GM18508 (cell line): ENCODE data around the gene POLR1C.
"Not testable (repeated sequence)": the region's sequence is repeated elsewhere in the genome, so short reads cannot be mapped to it uniquely, and the experiment has no call there.

Experiments used
- ATAC-seq: cut with Tn5 transposase; IDR thresholded peaks from one replicate; pipeline ENCODE4 v1.9.1; 2021; ENCODE audit warnings: moderate number of reproducible peaks; ENCODE audit not compliant: insufficient read depth, unreplicated experiment

The POLR1C gene, protein sequence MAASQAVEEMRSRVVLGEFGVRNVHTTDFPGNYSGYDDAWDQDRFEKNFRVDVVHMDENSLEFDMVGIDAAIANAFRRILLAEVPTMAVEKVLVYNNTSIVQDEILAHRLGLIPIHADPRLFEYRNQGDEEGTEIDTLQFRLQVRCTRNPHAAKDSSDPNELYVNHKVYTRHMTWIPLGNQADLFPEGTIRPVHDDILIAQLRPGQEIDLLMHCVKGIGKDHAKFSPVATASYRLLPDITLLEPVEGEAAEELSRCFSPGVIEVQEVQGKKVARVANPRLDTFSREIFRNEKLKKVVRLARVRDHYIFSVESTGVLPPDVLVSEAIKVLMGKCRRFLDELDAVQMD

DNA sequence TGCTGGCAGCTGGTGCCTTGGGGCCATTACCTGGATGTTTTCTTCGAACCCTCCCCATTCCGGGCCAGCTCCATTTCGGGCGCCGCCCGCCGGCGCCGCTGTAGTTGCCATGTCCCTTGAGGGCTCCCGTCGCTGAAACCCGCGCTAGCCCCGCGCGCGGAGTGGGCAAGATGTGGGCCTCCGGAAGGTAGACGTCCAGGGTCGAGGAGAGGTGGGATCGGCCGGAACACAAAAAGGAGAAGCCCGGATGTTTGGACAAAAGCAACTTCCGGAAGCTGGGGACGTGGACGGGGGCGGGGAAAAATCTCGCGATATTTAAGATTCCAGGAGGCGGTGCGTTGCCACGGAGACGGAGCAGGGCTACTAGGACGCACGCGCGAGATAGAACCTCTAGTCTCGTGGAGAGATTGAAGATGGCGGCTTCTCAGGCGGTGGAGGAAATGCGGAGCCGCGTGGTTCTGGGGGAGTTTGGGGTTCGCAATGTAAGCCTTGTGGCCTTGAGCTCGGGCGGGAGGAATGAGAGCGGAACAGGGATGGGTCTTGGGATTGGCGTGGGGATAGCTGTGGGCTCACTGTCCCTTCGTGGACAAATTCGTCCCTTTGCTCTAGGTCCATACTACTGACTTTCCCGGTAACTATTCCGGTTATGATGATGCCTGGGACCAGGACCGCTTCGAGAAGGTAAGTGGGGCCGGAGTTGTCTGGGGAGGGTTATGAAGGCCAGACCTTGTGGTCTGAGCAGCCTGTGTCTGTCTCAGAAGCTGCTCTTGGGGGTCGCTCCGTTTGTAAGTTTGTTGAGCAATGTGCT is at the start of gene POLR1C, which contains the start of gene YIPF3:
Gene POLR1C (plus strand): TSS at position 393 of the 808 bp plus-strand sequence. CDS start 21 bp downstream, at position 414.
Gene YIPF3 (minus strand): TSS at position 230 of the 808 bp plus-strand sequence. CDS start 119 bp downstream, at position 111.
- ATAC-seq, result peak; percentile 74

DNA sequence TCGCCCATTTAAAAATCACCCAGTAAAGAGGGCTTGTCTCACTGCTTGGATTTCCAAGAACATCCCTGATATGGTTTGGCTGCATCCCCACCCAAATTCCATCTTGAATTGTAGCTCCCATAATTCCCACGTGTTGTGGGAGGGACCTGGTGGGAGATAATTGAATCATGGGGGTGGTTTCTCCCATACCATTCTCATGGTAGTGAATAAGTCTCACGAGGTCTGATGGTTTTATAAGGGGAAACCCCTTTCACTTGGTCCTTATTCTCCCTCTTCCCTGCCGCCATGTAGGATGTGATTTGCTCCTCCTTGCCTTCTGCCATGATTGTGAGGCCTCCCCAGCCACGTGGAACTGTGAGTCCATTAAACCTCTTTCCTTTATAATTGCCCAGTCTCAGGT is 49.6 kb upstream of the POLR1C start:
- not testable (repeated sequence) for ATAC-seq

DNA sequence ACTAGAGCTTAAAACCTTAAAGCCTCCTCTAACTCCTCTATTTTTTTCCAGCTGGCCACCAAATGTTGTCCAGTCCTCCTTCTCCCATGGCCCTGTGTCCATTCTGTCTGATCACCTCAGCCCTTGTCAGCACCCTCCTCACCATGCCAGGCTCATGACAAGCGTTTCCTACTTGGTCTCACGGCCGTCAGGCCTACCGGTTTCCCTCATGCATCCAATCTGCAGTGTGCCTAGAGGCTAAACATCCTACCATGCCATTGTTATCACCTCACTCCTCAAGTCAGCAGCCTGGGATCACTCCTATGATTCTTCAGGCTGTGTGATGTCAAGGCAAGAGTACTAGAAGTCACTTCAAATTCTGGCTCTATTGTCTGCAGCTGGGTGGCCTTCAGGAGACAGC is 49.1 kb upstream of the POLR1C start:
- ATAC-seq, result no peak

DNA sequence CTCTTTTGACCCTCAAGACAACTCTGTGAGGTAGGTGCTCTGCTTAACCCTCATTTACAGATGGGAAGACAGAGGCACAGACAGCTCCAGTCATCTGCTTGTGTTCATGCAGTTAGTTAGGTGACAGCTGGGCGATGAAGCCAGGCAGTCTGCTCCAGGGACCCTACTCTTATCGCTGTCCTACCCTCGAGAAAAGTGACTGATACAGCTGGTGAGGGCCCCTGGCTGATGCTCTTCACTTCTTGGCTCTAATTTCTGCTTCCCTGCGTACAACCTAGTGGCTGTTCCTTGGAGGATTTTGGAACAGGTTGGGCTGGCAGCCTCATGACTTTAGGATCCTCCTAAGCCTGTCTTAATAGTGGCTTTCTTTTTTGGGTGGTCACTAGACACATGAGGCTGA is 48.6 kb upstream of the POLR1C start:
- ATAC-seq, result no peak

DNA sequence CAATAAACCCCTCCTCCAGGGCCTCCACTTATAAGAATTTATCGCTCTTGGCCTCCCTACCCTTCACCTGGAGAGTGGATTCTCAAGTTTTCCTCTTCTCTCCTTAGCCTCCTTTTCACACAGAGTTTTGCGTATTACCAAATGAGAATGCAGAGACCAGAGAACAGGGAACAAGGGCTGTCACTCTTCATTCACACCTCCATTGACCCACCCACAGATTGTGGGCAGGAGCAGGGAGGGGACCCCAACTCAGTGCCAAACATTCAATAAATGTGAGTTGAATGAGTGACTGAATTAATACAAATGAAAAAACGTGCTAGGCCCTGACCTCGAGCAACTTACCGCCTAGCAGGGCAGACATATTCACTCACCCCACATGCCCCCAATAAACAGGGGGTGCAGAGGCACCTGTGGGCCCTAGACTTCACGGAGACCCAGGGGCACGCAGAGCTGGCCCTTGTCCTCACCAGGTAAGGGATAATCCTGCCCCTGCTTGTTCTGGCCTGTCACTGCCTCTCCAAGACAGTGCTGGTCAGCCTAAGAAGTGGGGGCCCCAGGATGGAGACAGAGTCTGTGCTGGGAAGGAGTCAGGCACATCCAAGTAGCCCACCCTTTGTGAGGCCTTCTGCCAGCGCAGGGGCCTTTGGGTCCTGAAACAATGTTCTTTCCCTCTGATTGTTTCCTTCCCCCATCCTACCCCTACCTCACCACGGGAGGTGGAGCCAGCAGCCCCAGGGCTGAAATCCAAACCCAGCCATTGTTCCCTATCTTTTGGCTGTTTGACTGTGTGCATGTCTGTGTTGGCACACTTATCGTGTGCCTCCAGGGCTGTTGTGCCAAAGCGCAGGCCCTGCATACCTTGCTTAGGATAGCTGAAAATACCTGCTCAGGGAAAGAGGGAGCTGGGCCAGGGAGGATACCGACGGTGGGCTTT is 47.9 kb upstream of the POLR1C start:
- ATAC-seq, result no peak

DNA sequence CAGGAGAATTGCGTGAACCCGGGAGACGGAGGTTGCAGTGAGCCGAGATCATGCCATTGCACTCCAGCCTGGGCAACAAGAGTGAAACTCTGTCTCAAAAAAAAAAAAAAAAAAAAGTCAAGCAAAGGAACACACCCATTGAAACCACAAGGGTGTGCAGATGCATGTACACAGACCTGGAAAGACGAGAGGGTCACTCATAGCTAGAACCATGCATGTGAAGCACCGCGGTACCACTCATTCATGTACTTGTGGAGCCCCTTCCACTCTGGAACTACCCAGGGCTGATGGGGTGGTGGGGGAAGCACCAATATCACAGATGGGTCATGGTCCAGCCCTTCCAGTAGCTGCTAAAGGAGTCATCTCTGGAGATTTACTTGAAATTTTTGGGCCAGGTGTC is 46.9 kb upstream of the POLR1C start:
- ATAC-seq, result no peak

DNA sequence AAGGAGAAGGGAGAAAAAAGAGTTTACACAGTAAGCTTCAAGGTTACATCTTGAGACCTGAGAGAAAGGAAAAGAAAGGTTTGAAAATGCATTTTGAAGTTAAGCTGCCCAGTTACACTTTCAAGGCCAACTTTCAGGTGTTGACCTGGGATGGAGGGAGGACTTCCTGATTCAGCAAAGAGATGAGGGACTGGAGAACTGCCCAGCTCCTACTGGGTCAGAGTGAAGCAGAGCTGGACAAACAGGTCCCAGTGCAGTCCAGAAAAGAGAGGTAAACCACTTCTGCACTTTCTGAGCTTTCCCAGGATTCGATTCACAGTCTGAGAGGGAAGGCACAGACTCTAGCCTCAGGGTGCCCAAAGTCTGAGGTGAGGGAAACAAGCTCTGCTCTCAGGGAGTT is 45.5 kb upstream of the POLR1C start:
- no peak for ATAC-seq

DNA sequence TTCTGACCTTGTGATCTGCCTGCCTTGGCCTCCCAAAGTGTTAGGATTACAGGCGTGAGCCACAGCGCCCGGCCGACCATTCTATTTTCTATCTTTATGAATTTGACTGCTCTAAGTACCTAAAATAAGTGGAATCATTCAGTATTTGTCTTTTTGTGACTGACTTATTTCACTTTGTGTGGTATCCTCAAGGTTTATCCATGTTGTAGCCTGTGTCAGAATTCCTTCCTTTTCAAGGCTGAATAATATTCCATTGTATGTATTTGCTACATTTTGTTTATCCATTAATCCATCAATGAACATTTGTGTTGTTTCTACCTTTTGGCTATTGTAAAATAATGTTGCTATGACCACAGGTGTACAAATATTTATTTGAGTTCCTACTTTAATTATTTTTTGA is 44.4 kb upstream of the POLR1C start:
- ATAC-seq, result no peak

DNA sequence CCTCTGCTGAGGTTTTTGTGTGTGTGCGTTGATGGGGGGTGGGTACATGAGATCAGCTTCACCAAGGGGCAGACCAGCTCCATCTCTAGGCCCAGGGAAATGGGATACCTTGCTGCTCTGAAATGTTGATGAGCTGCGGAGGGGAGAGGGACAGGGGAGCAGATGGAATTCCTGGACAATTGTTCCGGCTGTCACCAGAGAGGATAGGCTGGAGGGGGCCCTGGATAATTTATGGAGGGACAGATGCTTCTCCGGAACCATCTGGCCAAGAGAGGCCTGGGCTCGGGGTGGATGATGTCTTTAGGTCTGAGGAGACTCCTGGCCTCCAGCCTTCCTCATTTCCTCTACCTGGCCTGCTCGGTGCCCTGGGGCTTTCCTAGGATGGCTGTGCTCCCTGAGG is 41.4 kb upstream of the POLR1C start:
- no peak for ATAC-seq

DNA sequence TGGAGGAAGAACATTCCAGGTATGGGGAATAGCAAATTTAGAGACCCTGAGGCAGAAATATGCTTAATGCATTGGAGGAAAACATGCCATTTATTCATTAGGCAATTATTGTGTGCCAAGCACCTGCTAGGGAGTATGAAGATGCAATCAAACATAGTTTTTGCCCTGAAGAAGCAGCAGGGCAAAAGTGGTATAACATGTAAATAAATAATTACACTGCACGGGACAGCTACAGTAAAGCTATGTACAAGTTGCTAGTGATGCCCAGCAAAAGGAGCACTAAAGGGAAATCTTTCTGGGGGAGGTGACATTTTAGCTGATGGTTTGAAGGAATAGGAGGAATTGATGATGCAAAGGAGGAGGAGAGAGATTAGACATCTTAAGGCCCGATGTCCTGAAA is 40.1 kb upstream of the POLR1C start:
- no peak for ATAC-seq

DNA sequence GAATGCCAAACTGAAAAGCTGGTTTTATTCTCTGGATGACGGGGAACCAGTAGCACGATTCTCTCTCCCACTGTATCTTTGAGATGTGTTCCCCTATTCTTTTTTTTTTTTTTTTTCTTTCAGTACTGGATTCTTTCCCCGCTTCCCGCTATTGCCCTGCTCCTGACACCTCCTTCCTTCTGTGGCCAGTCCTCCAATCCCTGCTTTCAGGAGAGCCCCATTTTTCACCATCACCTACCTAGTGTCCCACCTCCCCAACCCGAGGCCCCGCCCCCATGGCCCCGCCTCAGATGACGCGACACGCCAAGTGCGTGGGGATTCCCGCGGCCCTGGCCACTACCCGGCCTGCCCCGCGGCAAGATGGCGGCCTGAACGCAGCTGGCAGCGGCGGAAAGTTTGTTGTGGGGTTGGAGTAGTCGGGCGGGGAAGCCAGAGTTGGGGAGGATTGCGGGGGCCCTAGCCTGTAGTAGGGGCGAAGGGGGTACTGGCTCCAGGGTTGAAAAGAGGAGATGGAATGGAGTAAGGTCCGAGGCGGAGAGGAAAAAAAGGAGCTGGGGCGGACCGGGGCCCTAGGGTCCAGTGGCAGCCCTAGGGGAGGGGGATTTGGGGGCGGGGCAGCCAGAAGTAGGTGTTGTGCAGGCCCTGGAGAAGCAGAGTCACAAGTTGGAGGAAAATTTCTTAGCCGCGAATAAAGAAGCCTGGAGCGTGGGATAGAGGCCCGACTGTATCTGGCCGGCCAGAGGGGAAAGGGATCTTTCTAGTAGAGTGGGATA is 39.5 kb upstream of the POLR1C start, which contains the start of gene TJAP1:
Gene TJAP1 (plus strand): TSS at position 336 of the 773 bp plus-strand sequence. CDS start 21,432 bp downstream, outside the sequence.
- no peak for ATAC-seq

DNA sequence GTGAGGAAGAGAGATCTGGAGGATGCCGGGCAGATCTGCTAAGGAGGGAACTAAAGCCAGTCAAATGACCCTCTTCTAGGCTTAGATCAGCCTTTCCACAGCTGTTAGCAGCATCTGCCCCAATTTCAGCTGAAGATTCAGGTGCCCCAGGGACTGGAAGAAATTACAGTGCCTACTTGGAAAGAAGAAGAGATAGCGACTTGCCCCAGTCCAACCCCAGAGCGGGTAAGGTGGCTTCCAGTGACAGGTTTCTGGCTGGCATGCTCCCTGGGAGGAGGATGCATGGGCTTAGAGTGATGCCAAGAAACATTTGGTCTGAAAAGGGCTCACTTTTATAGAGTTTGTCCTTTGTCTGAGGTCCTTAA is 38.9 kb upstream of the POLR1C start:
- no peak for ATAC-seq

DNA sequence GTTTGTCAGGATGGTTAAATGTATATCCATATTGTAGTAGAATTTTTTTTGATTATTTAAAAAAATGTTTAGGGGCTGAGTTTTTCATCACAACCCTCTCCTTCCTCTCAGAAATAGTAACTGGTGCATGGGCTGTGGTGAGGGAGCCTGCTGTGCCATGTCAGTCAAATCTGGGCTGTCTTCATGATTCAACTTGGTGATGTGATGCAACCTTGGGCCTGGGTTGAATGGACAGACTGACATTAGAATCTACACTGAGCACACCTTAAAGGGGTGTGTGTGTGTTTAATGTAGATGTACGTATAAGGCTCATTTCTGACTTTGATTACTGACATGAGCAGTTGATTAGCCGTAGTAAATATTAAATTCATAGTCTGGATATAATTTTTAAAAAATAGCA is 35.8 kb upstream of the POLR1C start:
- ATAC-seq, result no peak

DNA sequence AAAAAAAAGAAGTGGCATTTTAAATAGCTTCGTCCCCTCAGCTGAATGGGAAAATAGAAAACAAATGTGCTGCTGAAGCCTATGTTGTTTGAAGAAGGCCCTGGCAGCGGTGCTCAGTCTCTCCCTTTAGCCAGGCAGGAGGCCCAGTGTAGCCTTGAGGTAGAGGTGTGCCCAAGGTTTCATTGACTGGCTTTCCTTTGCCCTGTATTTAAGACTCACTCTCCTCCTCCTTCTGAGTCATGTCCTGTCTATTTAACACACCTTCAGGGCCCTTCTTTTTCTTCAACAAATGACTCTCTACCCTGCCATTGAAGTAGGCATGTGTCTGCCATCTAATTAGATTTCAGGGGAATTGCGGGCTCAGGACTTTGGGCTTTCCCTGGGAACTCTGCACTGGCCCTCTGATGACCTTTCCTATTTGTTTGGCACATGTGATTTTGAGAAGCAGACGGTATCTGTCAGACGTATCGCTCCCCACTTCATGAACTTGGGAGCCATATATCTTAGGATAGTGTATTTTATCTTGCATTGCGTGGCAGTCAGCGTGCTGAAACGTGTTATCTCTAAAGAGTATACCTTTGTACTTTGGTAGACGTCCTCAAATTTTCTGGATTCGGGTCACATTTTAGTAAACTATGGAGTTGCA is 35.2 kb upstream of the POLR1C start:
- ATAC-seq, result no peak

DNA sequence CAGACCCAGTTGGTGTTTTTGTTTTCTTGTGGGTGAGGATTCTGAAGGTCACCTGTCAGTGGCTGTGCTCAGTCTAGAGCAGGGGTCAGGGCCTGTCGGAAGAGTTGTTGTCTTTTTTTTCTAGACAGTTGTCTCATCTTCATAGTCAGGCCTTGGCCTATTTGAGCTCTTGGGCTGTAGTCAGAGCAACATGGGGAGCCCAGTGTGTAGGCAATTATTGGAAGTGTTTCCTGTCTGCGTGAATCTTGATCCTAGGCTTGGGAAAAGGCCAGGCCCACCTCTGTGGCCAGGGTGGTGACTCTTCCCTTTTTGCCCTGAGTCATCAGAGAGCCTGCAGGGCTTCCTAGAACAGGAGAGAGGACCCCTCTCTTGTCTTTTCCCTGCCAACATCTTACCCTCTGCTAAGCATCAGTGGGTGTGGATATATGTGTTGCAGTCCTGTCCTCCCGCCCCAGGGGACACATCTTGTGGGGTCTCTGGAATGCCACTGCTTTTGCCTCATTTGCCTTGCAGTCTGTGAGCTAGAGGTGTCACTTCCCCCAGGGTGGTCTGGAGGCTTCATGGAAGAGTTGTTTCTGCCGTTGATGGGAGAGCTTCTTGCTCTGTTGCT is 28.1 kb upstream of the POLR1C start:
- ATAC-seq, result no peak

DNA sequence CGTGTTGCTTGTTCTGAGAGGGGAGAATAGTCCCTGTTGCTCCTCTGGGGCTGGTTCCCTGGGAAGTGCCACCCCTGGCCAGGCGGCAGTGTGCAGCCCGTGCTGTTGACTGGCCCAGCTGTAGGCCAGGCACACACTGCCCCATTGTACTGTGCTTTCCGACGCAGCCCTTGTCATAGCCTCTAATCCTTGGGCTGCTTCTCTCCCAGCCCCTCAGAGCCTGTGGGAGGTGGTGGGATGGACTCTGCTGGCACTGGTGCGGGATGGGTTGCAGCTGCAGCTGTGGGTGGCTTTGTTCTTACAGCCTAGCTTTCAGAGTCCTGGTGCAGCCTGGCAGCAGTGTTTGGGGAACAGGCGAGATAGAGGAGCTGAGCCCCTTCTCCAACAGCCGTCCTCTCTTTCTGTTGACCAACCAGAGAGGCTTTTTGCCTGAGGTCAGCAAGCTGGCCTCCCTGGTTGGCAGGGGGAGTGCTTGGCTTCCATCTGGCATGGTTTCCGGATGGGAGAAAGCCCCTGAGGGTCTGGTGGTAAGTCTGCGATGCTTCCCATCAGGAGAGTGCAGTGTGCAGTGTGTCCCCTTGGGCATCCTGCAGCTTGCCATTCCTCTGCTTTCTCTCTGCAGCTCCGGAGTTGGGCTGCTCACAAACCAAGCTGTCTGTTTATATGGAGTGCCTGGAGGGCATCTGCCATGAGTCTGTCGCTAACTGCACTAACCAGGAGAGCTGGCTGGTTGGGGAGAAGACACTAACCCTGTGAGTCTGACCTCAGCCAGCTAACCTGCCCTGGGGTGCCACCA is 27.4 kb upstream of the POLR1C start:
- no peak for ATAC-seq

DNA sequence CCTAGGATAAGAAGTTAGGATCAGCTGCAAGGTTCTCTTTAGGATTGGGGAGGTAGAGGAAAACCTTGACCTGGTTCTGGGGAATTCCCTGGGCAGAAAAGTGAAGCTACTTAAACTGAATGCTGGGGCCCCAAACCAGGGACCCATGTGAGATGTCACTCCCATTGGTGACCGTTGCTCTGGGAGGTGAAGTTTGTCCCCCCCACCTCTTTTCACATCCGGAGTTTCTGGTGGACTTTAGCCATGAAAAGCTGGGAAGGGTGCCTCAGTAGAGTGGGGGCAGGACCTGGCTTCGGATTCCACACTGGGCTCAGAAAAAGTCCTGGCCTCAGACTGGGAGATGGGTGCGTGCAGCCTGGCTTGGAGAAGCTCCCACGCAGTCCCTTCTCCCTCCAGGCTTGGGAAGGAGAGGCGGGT is 26.4 kb upstream of the POLR1C start:
- no peak for ATAC-seq
